PC-3 (cell line): ENCODE measurements around the gene PIEZO1.

Experiments
- EZH2 ChIP-seq: fragments of 300-600 bp; sonication (generic); IDR thresholded peaks from one replicate; pipeline ENCODE4 v1.6.1; 2017; ENCODE audit warnings: antibody characterized with exemption, mild to moderate bottlenecking, low read length; ENCODE audit not compliant: unreplicated experiment
- TF ChIP-seq, protein P1 (sequence below): fragments of 300-600 bp; sonication (generic); conservative IDR thresholded peaks from 2 replicates; pipeline ENCODE4 v1.5.1; 2017; ENCODE audit warnings: antibody characterized with exemption, low read depth, mild to moderate bottlenecking, low read length

- TF ChIP-seq, protein P1, sequence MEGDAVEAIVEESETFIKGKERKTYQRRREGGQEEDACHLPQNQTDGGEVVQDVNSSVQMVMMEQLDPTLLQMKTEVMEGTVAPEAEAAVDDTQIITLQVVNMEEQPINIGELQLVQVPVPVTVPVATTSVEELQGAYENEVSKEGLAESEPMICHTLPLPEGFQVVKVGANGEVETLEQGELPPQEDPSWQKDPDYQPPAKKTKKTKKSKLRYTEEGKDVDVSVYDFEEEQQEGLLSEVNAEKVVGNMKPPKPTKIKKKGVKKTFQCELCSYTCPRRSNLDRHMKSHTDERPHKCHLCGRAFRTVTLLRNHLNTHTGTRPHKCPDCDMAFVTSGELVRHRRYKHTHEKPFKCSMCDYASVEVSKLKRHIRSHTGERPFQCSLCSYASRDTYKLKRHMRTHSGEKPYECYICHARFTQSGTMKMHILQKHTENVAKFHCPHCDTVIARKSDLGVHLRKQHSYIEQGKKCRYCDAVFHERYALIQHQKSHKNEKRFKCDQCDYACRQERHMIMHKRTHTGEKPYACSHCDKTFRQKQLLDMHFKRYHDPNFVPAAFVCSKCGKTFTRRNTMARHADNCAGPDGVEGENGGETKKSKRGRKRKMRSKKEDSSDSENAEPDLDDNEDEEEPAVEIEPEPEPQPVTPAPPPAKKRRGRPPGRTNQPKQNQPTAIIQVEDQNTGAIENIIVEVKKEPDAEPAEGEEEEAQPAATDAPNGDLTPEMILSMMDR, result no peak
- TF ChIP-seq EZH2, result no peak
These were observed 23.2 kb downstream of the PIEZO1 start for GRCh38 chr16:88761830-88762229.
